22Rv1 (cell line): ENCODE measurements around the gene WDR53.
"Not testable (repeated sequence)": the region's sequence is repeated elsewhere in the genome, so short reads cannot be mapped to it uniquely, and the experiment has no call there.

ENCODE experiments used
- ZFX ChIP-seq: fragments of 450-650 bp; IDR thresholded peaks from 2 replicates; pipeline ENCODE4 v1.6.1; 2017; ENCODE audit warnings: antibody characterized with exemption, borderline replicate concordance
- TF ChIP-seq, protein P1 (sequence below): fragments of 450-650 bp; IDR thresholded peaks from 2 replicates; pipeline ENCODE4 v1.5.1; 2017; ENCODE audit warnings: mild to moderate bottlenecking

- TF ChIP-seq, protein P1, sequence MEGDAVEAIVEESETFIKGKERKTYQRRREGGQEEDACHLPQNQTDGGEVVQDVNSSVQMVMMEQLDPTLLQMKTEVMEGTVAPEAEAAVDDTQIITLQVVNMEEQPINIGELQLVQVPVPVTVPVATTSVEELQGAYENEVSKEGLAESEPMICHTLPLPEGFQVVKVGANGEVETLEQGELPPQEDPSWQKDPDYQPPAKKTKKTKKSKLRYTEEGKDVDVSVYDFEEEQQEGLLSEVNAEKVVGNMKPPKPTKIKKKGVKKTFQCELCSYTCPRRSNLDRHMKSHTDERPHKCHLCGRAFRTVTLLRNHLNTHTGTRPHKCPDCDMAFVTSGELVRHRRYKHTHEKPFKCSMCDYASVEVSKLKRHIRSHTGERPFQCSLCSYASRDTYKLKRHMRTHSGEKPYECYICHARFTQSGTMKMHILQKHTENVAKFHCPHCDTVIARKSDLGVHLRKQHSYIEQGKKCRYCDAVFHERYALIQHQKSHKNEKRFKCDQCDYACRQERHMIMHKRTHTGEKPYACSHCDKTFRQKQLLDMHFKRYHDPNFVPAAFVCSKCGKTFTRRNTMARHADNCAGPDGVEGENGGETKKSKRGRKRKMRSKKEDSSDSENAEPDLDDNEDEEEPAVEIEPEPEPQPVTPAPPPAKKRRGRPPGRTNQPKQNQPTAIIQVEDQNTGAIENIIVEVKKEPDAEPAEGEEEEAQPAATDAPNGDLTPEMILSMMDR: not testable (repeated sequence)
- TF ChIP-seq ZFX: not testable (repeated sequence)
Observed at GRCh38 chr3:196550172-196550571, 18.2 kb downstream of the WDR53 start.
